NB4 (cell line): ENCODE results near the gene MAGEL2.
"Not testable (repeated sequence)": the region's sequence is repeated elsewhere in the genome, so short reads cannot be mapped to it uniquely, and the experiment has no call there.

ENCODE experiments used
- DNase-seq: peaks from one replicate; pipeline ENCODE4 v3.0.0; 2010; ENCODE audit warnings: low read depth
- H3K4me3 ChIP-seq: one replicate; pipeline ENCODE4 v1.5.1; 2011; ENCODE audit warnings: mild to moderate bottlenecking, low read depth, low read length, moderate library complexity
- MAX ChIP-seq: IDR thresholded peaks from 2 replicates; pipeline ENCODE4 v1.6.1; 2011; ENCODE audit warnings: low read depth, low read length
- MYC ChIP-seq: IDR thresholded peaks from 2 replicates; pipeline ENCODE4 v1.6.1; 2011; ENCODE audit warnings: low read depth, low read length
- POLR2A ChIP-seq: IDR thresholded peaks from 2 replicates; pipeline ENCODE4 v1.6.1; 2011; ENCODE audit warnings: mild to moderate bottlenecking; ENCODE audit not compliant: insufficient read length; ENCODE audit errors: extremely low read depth
- TF ChIP-seq, protein P1 (sequence below): IDR thresholded peaks from one replicate; pipeline ENCODE4 v1.5.1; 2012; ENCODE audit warnings: low read depth, low read length

MAGEL2 gene

DNA sequence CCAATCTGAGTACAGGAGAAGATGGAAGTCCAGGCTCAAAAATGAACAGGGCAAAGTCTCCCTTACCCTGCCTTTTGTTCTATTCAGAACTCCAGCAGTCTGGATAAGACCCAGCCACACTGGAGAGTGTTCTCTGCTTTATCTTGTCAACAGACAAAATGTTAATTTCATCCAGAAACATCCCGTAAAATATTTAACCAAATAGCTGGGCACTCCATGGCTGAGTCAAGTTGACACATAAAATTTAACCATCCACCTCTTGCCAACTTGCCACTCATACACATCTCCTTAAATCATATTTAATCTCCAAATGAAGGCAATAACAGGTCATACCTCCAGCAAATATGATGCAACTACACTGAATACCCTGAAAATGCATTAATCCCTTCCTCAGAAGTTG, 48.6 kb downstream of the MAGEL2 start:
- H3K4me3 ChIP-seq, result no peak overlapping the region
- TF ChIP-seq POLR2A (no peak), MYC (no peak), MAX (no peak)
- TF ChIP-seq, protein P1, sequence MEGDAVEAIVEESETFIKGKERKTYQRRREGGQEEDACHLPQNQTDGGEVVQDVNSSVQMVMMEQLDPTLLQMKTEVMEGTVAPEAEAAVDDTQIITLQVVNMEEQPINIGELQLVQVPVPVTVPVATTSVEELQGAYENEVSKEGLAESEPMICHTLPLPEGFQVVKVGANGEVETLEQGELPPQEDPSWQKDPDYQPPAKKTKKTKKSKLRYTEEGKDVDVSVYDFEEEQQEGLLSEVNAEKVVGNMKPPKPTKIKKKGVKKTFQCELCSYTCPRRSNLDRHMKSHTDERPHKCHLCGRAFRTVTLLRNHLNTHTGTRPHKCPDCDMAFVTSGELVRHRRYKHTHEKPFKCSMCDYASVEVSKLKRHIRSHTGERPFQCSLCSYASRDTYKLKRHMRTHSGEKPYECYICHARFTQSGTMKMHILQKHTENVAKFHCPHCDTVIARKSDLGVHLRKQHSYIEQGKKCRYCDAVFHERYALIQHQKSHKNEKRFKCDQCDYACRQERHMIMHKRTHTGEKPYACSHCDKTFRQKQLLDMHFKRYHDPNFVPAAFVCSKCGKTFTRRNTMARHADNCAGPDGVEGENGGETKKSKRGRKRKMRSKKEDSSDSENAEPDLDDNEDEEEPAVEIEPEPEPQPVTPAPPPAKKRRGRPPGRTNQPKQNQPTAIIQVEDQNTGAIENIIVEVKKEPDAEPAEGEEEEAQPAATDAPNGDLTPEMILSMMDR, result no peak
- no peak for DNase-seq

GRCh38 chr15:23597278-23597677, 50.4 kb downstream of the MAGEL2 start:
- not testable (repeated sequence) for DNase-seq, H3K4me3 ChIP-seq

GRCh38 chr15:23596736-23597135, 50.9 kb downstream of the MAGEL2 start:
- TF ChIP-seq, protein P1, result no peak
- TF ChIP-seq MYC (no peak), POLR2A (no peak), MAX (no peak)
- DNase-seq, result no peak

GRCh38 chr15:23595368-23595767, 52.3 kb downstream of the MAGEL2 start:
- no peak for DNase-seq
- no peak overlapping the region for H3K4me3 ChIP-seq
- TF ChIP-seq MYC (no peak), POLR2A (no peak), MAX (no peak)
- TF ChIP-seq, protein P1, result no peak

More at GRCh38 chr15:23596736-23597135, 50.9 kb downstream of the MAGEL2 start:
- H3K4me3 ChIP-seq, result no peak overlapping the region

GRCh38 chr15:23594252-23594770, 53.4 kb downstream of the MAGEL2 start:
- TF ChIP-seq POLR2A (no peak), MAX (no peak), MYC (no peak)
- TF ChIP-seq, protein P1, result no peak
- no peak for DNase-seq
- H3K4me3 ChIP-seq, result no peak overlapping the region
